Mesothelial cell of epicardium (in vitro differentiated cells): ENCODE results near the gene C1orf74. TPM values are rescaled to one million over a fixed set of nuclear protein-coding genes. Genes with fewer than 3 reads are reported as not detected.

Experiments
- DNase-seq, 2 experiments: peaks; one replicate each; pipeline ENCODE4 v3.0.0; 2021; ENCODE audit warnings: low spot score in 2 of 2; ENCODE audit not compliant: unreplicated experiment in 2 of 2
- H3K27ac Mint-ChIP-seq: 2 replicates; pipeline ENCODE4 v1.8.0; 2021; ENCODE audit warnings: mixed read lengths
- H3K27me3 Mint-ChIP-seq: 2 replicates; pipeline ENCODE4 v1.8.0; 2021; ENCODE audit warnings: low read depth, mixed read lengths
- H3K36me3 Mint-ChIP-seq: 2 replicates; pipeline ENCODE4 v1.8.0; 2021; ENCODE audit warnings: mixed read lengths
- H3K4me1 Mint-ChIP-seq: 2 replicates; pipeline ENCODE4 v1.8.0; 2021; ENCODE audit warnings: mixed read lengths
- H3K4me3 Mint-ChIP-seq: 2 replicates; pipeline ENCODE4 v1.8.0; 2021; ENCODE audit warnings: mild to moderate bottlenecking, moderate library complexity, mixed read lengths
- H3K9me3 Mint-ChIP-seq: 2 replicates; pipeline ENCODE4 v1.8.0; 2021; ENCODE audit warnings: mixed read lengths
- CTCF ChIP-seq: fragments of 200-600 bp; sonication (generic); IDR thresholded peaks from one replicate; pipeline ENCODE4 v1.5.0; 2021; ENCODE audit warnings: antibody characterized with exemption; ENCODE audit not compliant: unreplicated experiment
- total RNA-seq: library from RNA; stranded (reverse); gene quantifications from 3 replicates; pipeline ENCODE4 v1.2.1, GENCODE V29; 2021

Gene C1orf74
- total RNA-seq, 1 donor from 2014 or later: 3.8 TPM

- no peak for TF ChIP-seq CTCF
- Mint-ChIP-seq H3K27ac (no peak overlapping the region), H3K36me3 (peaks cover 61% of the 10 kb centered on the region), H3K9me3 (no peaks in the 10 kb centered on the region), H3K27me3 (peaks cover 5% of the 10 kb centered on the region), H3K4me3 (no peak overlapping the region), H3K4me1 (peaks cover 12% of the 10 kb centered on the region)
- DNase-seq: no peak
Measured at GRCh38 chr1:209791920-209792319, 7.6 kb upstream of the C1orf74 start.

GRCh38 chr1:209790286-209791193 is 6.2 kb upstream of the C1orf74 start:
- H3K27me3 Mint-ChIP-seq: peaks cover 14% of the 10 kb centered on the region
- no peak for TF ChIP-seq CTCF
- H3K27ac Mint-ChIP-seq: no peak overlapping the region
- peaks cover 68% of the 10 kb centered on the region for H3K36me3 Mint-ChIP-seq
- H3K9me3 Mint-ChIP-seq: no peaks in the 10 kb centered on the region
- no peak for DNase-seq
- H3K4me3 Mint-ChIP-seq: no peak overlapping the region
- no peaks in the 10 kb centered on the region for H3K4me1 Mint-ChIP-seq

- Mint-ChIP-seq H3K27me3 (peaks cover 14% of the 10 kb centered on the region), H3K27ac (no peak overlapping the region)
Measured at GRCh38 chr1:209789245-209789644, 4.9 kb upstream of the C1orf74 start.

GRCh38 chr1:209787551-209787950 is 3.2 kb upstream of the C1orf74 start:
- TF ChIP-seq CTCF: no peak
- Mint-ChIP-seq H3K4me1 (peaks cover 25% of the 10 kb centered on the region), H3K9me3 (no peaks in the 10 kb centered on the region), H3K36me3 (peaks cover 44% of the 10 kb centered on the region), H3K27ac (no peak overlapping the region), H3K4me3 (no peak overlapping the region), H3K27me3 (peaks cover 14% of the 10 kb centered on the region)
- DNase-seq: no peak

More at GRCh38 chr1:209789245-209789644, 4.9 kb upstream of the C1orf74 start:
- DNase-seq: no peak
- H3K4me3 Mint-ChIP-seq: no peak overlapping the region
- no peaks in the 10 kb centered on the region for H3K9me3 Mint-ChIP-seq
- no peak for TF ChIP-seq CTCF
- H3K4me1 Mint-ChIP-seq: peaks cover 9% of the 10 kb centered on the region
- peaks cover 56% of the 10 kb centered on the region for H3K36me3 Mint-ChIP-seq

- no peak for TF ChIP-seq CTCF
- DNase-seq: no peak
- Mint-ChIP-seq H3K36me3 (peaks cover 38% of the 10 kb centered on the region), H3K9me3 (no peaks in the 10 kb centered on the region), H3K27ac (no peak overlapping the region), H3K4me1 (peaks cover 25% of the 10 kb centered on the region), H3K27me3 (peaks cover 14% of the 10 kb centered on the region), H3K4me3 (no peak overlapping the region)
Measured at GRCh38 chr1:209786146-209786545, 1.8 kb upstream of the C1orf74 start.
